ENCODE results near the gene CRELD2.
A peak's percentile ranks its signal among the peaks of the same experiment; 100 is the strongest.

Gene CRELD2

DNA sequence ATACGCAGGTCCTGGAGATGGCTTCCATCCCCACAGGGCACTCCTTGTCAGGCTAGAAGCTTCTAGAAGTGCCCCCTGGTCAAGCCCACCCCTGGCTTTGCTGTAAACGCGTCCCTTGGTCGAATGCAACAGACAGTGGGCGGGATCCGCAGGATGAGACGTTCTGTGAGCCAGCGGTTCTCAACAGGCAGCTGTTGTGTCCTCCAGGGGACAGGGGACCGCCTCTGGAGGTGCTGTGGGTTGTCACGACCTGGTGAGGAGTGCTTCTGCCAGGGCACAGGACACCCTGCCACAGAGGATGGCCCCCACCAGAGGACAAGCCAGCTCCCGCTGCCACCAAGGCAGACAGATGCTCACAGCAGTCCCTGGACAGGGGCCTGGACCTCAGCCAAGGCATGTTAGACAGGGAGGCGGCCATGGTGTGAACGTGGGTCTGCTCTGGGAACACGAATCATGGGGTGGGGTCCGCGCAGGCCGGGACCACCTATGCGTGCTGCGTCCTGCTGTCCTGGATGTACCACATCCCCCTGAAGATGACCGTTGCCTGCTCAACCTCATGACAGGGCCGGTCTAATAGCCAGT lies 11.7 kb downstream of the CRELD2 start:
- DNase-seq (ENCODE audit: low read depth in 2 of 2) = no peak

DNA sequence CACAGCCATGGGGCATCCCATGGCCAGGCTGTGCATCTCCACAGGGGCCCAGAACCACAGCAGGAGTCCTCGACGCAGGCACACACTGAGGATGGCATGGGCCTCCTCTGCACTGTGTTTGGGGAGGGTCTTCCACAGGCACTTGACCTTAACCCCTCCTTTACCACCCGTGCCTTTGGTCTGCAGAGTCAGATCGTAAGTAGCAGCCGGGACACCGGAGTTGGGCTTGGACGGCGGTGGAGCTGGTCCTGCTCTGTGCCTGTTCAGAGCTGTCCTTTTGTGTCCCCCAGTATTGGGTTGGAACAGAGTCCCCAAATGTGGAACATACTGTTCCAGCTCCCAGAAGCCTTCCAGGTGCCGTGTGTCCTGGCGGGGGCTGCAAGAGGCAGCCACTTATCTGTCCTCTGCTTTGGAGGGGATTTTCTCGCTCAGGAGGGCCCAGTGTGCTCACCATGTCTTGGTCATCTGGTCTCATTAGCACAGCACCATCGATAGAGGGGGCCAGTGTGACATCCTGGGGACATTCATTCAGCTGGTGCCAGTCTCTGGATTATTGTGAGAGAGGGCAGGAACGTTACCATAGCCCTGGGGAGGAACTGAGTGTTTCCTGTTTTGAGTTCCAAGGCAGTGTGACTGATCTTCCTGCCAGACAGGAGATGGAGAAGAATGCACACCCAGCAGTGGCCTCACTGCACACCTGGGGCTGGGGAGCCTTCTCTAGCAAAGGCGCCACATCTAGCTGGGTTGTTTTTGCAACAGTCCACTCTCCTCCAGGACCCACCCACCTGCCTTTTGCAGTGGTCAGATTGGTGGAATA lies 12.4 kb downstream of the CRELD2 start:
- DNase-seq (ENCODE audit: low read depth in 2 of 2) = peak in 1 of 2 donors; percentile 29

DNA sequence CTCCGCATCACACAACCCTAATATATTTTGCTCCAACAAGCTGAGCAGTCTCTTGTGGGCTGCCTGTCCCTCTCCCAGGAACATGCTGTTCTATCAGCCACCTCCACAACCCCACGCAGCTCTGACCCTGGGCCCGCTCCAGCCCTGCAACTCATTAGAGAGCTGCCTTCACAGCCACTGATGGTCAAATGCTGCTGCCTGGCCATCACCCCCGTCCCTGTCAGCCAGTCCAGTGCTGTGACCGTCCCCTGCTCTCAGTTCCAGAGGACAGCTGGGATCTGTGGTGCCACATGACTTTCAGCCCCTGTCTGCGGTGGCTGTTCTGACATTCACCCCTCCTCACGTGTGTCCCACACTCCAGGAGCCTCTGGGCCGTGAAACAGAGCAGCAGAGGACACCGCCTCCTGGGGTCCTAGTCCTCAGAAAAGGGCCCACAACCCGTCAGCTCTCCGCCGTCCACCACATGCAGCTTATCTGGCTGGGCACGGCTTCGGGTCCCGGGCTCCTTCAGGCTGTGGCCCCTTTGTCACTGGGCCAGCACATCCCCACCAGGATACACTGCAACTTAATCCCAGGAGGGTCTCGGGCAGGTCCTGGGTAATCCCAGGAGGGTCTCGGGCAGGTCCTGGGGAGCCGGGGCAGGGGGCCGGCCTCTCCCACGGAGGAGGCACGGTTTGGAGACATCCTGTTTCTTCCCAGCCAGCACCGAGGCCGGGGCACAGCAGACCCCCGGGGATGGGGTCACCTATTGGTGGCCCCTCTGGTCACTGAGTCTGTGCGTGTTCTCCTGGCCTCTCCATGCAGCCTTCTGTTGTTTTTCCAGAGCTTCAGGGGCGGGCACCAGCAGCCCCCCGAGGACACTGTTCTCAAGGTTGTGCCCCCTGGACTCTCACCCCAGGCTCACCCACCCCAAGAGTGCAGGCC lies 15.1 kb downstream of the CRELD2 start:
- no peak for DNase-seq (ENCODE audit: low read depth in 2 of 2)

DNA sequence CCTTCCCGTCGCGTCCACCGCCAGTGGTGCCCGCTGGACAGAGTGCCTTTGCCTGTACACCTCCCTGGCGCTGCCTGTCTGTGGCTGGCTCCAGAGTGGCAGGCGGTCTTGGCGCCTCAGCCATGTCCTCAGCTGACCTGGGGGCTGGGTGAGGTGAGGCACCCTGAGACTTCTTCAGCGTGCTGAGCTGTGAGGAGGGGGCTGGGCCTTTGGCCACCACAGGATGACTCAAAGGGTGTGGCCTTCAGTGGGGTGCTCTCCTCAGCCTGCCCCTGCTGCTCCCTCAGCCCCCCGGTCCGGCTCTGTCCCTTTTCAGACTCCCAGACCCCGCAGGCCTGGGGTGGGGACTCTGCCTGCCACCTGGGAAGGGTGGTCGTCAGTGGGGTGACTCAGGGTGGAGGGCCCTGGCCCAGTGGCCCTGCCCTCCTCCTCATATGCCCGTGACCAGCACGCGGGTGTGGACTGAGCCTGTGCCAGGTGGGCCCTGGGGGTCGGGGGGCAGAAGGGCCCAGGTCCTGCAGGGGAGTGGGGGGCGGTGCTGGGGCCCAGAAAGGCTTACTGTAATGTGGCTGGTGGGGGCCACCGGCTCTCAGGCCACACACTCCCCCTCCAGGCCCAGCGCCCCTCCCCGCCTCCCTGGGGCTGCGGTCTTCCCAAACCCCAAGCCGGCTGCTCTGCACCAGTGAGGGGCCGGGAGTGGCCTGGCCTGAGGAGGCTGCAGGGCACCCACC lies 15.9 kb downstream of the CRELD2 start:
- DNase-seq (ENCODE audit: low read depth in 2 of 2) = peak in 1 of 2 donors; percentile 16

DNA sequence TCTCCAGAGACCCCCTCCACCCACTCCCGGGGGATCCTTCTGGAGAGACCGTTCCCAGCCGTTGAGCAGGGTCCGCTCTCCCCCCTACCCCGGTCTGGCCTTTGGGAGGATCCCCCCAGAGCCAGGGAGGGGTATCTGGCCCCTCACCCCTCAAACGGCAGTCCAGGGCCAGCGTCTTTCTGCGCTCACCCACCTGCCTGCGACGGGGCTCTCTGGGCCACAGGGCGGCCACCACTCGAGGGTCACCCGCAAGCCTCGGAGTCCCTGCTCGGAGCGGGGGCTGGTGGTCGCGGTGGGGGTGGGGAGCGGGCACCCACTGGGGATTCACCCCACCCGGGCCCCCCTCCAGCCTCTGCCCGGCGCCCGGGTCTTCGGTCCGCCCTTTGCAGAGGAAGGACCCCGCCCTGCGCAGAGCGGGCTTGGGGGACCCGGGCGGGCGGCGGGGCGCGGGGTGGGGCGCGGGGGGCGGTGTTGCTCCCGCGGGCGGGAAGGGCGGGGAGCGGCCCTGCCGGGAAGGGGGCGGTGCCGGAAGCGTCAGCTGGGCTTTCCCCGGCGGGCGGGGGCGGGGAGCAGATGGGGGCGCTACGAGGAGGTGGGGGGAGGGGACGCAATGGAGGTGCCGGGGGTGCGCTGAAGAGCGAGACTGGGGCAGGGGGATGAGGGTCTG lies 16.6 kb downstream of the CRELD2 start:
- peak; percentile 88 to 92 for DNase-seq (ENCODE audit: low read depth in 2 of 2)

DNA sequence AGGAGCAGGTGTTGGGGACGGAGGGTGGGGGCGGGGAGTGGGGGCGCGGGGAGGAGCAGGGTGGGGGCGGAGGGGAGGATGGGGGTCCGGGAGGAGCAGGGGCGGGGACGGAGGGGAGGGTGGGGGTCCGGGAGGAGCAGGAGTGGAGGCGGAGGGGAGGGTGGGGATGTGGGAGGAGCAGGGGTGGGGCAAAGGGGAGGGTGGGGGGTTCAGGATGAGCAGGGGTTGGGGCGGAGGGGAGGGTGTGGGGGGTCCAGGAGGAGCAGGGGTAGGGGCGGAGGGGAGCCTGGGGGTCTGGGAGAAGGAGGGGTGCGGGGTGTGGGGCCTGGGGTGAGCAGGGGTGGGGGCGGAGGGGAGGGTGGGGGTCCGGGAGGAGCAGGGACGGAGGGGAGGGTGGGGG lies 17.1 kb downstream of the CRELD2 start:
- DNase-seq (ENCODE audit: low read depth in 2 of 2) = no peak

DNA sequence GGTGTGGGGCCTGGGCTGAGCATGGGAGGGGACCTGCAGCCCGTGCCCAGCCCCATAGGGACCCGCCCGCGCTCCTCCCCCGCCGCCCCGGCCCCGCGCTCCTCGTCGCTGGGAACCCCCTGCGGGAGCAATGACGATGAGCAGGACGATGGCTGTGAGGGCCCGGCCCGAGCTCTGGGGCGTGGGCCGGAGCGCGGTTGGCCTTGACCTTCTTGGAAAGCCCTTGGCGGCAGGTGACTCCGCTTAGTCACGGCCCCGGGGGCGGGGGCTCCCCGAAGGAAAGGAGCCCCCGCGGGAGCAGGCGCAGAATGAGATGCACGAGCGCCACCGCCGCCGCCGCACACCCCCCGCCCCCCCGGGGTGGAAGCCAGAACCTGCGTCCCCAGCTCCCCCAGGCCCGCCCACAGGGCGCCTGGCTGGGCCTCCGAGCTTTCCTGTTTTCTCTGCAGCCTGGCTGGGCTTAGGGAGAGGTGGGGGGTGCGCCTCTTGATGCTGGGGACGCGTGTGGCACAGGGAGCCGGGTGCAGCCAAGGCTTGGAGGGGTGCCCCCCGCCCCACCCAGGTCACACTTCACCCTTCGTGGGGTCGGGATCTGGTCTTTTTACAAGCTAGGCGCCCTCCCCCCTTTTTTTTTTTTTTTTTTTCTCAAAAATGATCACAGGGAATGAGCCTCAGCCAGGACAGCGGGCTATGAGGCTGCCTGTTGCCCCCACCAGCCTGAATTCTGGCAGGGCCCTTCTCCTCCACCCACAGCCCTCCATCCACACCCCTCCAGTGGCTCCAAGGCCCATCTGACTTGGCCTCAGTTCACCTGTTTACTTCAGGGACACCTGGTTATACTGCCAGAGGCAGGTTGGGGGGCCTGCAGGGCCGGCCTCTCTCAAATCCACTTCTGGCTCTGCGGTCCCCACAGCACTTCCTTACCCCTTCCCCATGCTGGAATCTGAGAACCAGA lies 17.9 kb downstream of the CRELD2 start:
- DNase-seq (ENCODE audit: low read depth in 2 of 2) = peak; percentile 95 to 99

DNA sequence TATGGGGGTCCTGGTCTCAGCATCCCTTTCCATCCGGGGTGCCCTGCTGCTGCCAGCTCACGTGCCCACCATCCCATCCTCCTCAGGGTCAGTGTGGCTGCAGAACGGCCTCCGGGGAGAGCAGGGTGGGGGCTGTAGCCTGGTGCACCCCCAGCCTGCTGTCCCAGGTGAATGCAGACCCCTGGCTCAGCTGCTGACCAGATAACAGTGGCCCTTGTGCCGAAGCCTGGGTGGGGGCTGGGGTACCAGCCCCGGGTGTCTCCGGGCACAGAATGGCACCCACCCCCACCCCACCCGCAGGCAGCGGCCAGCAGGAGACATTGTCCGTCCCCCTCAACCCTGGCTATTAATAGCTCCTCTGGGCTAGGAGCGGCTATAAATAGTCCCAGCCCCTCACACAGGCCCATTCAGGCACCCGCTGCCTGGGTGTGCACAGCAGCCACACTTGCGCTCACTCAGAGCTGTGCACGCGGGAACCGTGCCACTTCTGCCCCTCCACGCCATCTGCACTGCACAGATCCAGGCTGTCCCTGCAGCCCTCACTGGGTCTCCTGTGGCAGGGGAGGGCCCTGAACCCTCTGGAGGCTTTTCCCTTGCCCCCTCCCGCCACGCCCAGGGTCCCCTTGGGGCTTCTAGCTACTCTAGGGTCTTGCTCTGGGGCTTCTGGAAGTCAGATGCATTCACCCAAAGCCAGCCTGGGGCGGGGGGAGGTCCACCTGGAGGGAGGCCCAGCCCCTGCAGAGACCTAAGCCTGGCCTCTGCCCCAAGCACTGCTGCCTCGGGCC lies 18.7 kb downstream of the CRELD2 start:
- no peak for DNase-seq (ENCODE audit: low read depth in 2 of 2)

DNA sequence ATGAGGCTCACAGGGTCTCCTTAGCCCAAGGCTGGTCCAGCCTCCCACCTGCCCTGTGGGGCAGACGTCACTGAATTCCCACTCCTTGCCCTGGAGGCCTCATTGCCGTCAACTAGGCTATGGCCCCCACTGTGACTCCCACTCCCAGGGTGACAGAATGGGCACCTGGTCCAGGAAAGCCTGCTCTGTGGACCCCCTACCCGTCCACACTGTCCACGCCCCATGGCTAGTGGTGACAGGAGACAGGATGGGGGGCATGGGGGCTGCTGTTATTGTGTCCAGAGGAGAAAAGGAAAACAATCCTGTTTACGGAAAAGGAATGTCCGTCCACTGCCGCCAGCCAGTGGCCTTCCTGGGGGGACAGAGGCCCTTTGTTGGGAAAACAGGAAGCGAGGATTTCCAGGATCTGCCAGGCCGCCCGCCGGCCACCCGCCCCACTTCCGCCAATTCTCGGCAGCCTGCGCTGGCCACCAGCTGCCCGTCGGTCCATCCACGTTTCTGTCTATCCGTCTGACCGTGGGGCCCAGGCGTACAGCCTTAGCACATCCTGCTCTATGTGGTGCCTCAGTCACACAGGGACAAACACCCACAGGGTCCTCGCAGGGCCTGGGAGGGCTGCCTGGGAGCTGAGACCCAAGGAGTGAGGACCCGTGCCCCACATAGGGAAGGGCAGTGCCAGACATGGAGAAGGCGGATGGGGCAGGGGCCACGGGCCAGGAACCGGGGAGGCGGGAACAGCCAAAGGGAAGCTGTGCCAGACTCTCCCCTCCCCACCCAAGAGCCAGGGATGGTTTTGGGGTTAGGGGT lies 19.5 kb downstream of the CRELD2 start:
- no peak for DNase-seq (ENCODE audit: low read depth in 2 of 2)

DNA sequence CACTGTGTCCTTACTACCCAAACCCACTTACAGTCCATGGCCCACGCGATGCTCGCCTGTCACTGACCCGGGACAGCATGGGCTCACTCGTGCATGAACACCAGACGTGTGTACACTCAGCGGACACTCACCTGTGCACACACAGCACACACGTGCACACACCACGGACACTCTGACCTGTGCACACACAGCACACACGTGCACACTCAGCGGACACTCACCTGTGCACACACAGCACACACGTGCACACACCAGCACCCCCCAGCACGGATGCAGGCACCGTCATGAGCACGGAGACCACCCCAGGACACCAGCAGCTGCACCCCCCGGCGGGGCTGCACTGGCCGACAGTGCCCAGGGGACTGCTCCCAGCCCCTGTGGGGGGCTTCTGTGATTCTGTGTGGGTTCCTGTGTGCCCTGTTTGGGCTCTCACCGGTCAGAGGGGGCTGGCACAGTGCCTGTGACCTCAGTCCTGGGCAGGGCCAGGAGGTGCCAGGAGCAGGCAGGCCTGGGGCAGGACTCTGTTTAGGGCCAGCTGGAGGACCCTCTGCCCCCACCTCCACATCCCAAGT lies 20.2 kb downstream of the CRELD2 start:
- no peak for DNase-seq (ENCODE audit: low read depth in 2 of 2)

DNA sequence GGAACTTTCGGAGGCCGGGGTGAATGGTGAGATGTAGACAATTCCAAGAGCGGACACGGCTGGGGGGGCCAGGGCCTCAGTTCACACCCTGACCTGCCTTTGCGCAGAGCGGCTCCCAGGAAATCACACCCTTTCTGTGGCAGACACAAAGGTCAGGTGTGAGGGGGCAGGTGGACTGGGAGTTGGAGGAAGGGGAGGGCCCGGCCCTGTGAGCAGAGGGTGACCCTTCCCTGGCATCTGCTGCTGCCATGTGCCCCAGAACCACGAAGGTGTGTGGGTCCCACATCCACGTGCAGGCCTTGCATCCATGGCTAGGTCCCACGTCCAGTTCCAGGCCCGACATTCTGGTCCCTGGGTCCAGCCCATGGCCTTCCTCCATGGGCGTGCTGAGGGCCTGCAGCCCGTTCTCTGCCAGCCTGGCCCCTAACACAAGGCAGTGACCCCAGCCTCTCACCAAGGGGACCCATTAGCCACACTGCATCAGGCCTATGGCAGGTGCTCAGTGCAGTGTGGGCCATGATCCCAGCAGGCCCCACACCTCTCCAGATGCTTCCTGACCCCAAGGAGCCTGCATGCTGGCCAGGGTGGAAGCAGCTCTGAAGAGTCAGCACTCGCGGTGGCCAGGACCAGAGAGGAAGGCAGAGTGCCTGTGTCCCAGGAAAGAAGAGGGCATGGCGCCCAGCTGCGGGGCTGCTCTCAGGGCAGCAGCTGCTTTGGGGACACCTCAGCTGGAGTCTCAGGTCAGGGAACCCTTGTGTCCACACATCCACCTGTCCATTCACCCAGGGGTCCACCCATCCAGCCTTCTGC lies 23.3 kb downstream of the CRELD2 start:
- DNase-seq (ENCODE audit: low read depth in 2 of 2) = no peak

DNA sequence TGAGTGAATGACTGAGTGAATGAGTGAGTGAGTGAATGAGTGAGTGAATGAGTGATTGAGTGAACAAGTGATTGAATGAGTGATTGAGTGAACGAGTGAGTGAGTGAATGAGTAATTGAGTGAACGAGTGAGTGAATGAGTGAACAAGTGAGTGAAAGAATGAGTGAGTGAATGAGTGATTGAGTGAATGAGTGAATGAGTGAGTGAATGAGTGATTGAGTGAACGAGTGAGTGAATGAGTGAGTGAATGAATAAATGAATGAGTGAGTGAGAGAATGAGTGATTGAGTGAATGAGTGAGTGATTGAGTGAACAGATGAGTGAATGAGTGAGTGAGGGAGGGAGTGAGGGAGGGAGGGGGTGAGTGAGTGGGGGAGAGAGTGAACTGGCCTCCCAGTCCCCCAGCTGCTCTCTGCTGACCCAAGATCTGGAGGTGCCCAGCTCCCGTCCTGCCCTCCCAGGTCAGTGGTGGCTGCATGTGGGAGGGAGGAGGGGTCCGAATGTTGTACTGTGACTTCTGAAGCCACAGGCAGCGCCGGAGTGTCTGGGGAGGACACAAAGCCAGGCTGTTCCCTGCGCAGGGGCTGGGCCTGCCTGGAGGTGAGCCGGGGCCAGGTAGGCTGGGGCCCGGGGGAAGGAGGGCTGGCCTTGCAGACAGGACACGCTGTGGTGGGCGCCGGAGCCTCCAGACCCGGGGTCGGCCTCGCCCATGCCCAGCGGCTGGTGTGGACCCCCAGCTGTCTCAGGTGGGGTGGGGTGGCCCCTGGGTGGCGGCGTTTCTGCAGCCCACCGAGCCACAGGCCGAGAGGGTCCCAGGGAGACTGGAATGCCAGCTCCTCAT lies 24.4 kb downstream of the CRELD2 start:
- no peak for DNase-seq (ENCODE audit: low read depth in 2 of 2)

DNA sequence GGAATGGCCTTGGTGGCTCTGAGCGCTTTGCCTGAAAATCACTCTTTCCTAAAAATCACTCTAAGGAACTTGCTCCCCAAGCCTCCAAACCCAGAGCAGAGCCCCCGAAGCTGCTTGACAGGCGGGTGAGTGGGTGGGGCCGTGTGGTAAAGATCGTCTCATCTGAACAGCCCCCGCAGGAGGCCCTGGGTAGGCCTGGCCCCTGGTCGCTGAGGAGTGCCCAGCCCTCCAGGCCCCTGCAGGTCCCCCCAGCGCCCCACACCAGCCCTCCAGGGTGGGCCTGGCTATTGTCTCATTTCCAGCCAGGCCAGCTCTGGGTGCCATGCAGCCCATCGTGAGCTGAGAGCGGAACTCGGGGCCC lies 25.0 kb downstream of the CRELD2 start:
- DNase-seq (ENCODE audit: low read depth in 2 of 2) = no peak

DNA sequence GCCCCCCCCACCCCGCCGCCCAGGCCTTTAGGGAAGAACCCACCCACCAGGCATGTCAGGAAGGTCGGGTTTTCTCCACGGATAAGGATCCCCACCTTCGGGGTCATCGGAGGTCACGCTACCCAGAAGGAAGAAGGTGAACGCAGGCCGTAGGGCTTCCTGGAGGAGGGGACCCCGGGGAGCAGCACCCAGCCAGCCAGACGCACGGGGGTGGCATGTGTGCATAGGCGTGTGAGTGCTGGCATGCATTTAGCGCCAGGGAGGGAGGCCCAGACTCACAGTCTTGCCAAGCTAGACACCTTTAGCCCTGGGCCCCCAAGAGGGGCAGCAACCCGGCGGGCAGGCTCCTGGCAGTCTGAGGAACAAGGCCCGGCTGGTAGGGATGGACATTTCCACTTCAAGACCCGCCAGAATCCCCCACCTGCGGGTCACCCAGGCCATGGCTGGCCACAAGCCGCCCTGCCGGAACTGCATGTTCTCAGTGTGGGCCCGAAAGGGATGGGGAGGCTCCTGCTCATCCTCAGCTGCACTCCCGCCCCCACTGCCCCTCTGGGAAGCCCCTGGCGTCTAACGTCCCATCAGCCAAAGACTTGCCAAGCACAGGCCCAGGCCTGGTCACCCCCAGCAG lies 25.5 kb downstream of the CRELD2 start:
- DNase-seq (ENCODE audit: low read depth in 2 of 2) = no peak

DNA sequence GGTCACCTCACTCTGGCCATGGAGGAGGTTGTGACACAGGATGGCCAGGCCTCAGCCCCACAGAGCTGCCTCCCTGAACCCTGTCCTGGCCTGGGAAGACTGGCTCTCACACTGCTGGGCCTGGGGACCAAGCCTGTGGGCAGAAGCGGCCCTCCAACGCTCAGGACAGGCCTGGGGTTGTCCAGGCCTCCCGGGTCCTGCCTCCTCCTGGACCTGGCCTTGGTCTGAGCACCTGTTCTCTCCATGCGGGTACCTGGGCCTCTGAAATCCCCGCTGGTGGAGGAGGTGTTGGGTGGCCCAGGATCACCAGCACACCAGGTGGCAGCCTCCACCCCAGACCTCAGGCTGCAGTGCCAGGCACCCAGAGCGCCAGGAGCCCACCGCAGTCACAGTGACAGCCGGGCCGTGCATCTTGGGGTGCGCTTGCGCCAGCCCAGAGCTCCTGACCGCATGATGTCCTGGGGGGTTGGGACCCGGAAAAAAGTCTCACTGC lies 26.0 kb downstream of the CRELD2 start:
- no peak for DNase-seq (ENCODE audit: low read depth in 2 of 2)

All from activated CD4-positive, alpha-beta T cell treated with anti-CD3 and anti-CD28 coated beads for 24 hours (primary cell).